Measurements from ENCODE around the gene TMEM53. TPM values are rescaled to one million over a fixed set of nuclear protein-coding genes. Genes with fewer than 3 reads are reported as not detected.

The TMEM53 gene
- total and polyA plus RNA-seq, 2 of the 8 experiments (the other 6 are each of a cell fraction or from before 2014, with no cell fraction given) = 6.7 to 27.9 TPM

DNA sequence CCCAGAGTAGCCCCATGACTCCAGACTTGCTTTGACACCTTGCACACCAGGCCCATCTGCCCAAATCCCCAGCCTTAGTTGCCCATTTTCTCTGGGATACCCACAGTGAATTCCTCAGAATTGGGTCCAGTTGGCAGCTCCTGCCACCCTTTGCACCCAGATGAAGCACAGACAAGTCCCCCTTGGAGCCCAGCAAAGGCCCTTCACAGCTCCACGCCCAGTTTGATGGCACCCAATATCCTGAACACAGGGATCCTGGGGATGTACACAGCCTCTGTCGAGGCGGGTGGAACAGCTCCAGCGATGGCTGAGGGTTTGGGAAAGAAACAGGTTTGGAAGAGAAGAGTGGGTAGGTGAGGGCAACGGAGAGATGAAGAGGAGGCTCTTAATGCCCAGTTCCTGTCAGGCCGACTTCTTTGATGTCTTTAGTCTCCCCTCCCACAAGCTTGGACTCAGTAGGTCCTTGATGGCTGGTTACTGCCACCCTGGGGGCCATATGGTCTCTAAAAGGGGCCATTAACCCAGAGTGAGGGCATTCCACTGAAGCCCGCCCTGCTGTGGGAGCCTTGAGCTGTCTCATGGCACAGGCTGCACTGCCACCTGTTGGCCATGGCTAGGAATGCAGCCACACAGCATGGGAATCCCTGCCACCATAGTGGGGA lies 21.7 kb downstream of the TMEM53 start:
- Histone ChIP-seq H3K79me2 (ENCODE audit: control insufficient read depth in 1 of 2, insufficient read depth in 2 of 2, low read length in 2 of 2) (no peaks in the 10 kb centered on the region), H3K18ac (ENCODE audit: extremely low read depth, low read length) (no peak overlapping the region), H2BK15ac (ENCODE audit: low read length) (no peak overlapping the region), H4K5ac (ENCODE audit: insufficient read length, low read depth, low read length) (no peak overlapping the region), H4K20me1 (replicated peaks in 1 of 2; ENCODE audit: control insufficient read depth in 1 of 2, insufficient read depth in 2 of 2, low read length in 2 of 2) (peaks cover 2 to 4% of the 10 kb centered on the region in 2 experiments), H3K23me2 (ENCODE audit: low read depth, low read length) (no peaks in the 10 kb centered on the region), H2AFZ (ENCODE audit: low read length) (no peak overlapping the region), H2BK120ac (replicated peaks; ENCODE audit: low read depth, low read length) (no peak overlapping the region), H3K27me3 (replicated peaks in 1 of 4; ENCODE audit: control insufficient read depth in 3 of 4, extremely low read depth in 1 of 4, insufficient read depth in 3 of 4, low read length in 3 of 4) (no peaks in the 10 kb centered on the region), H3K4me3 (ENCODE audit: extremely low read depth in 1 of 4, insufficient read depth in 2 of 4, low read depth in 3 of 4, low read length in 4 of 4) (no peak overlapping the region), H2BK5ac (ENCODE audit: low read depth, low read length) (no peak overlapping the region), H3K9me3 (ENCODE audit: insufficient read depth in 2 of 2, low read depth in 1 of 2, low read length in 1 of 2) (no peaks in the 10 kb centered on the region), H3K14ac (ENCODE audit: insufficient read length) (no peak overlapping the region), H3K23ac (ENCODE audit: insufficient read length) (no peak overlapping the region), H3K4me1 (replicated peaks in 1 of 4; ENCODE audit: control insufficient read depth in 3 of 4, insufficient read depth in 4 of 4, low read length in 3 of 4) (peaks cover 0 to 17% (median 9%) of the 10 kb centered on the region in 4 experiments; a peak in 5 of 7 replicates), H3K4me2 (ENCODE audit: insufficient read depth in 1 of 2, low read depth in 2 of 2, low read length in 2 of 2) (no peak overlapping the region), H3K56ac (replicated peaks; ENCODE audit: insufficient read length, low read depth, low read length) (no peak overlapping the region), H3K4ac (replicated peaks; ENCODE audit: insufficient read length, low read depth, low read length) (no peak overlapping the region), H3K79me1 (ENCODE audit: low read depth, low read length) (no peaks in the 10 kb centered on the region), H2AK5ac (ENCODE audit: low read depth, low read length) (no peak overlapping the region), H4K8ac (ENCODE audit: extremely low read depth, insufficient read depth, low read length) (no peak overlapping the region), H4K91ac (replicated peaks; ENCODE audit: insufficient read length, low read length) (no peak overlapping the region), H3K9ac (replicated peaks in 1 of 4; ENCODE audit: extremely low read depth in 1 of 4, low read depth in 3 of 4, low read length in 3 of 4) (no peak overlapping the region), H2BK20ac (ENCODE audit: low read length) (no peak overlapping the region), H2BK12ac (ENCODE audit: low read depth, low read length) (no peak overlapping the region), H3K27ac (ENCODE audit: low read depth, low read length) (0 out of 2 replicates have a peak overlapping the region, but pooled peaks have one; percentile 20), H3K36me3 (ENCODE audit: control insufficient read depth in 2 of 4, insufficient read depth in 4 of 4, low read length in 3 of 4) (peaks cover 5 to 31% (median 17%) of the 10 kb centered on the region in 4 experiments; a peak in 7 of 8 replicates)
- FAIRE-seq (peak; percentile 96), DNase-seq (ENCODE audit: low read depth in 1 of 2, low spot score in 2 of 2) (peak; percentile 69 to 94)
- whole genome bisulfite sequencing, 2 experiments (ENCODE audit: extremely low coverage in 1 of 2, insufficient coverage in 1 of 2, insufficient read length in 1 of 2, insufficient replicate concordance in 2 of 2, low coverage in 1 of 2, low lambda C conversion rate in 2 of 2, missing lambda C conversion rate in 1 of 2) = 75% methylated on average over 7 of the region's 7 CpGs; no CpG with 5 or more reads in 1 of the 2 experiments
- POLR2A ChIA-PET (ENCODE audit: partially characterized antibody) = interaction anchor here (0.6 to 23.6 kb wide), 12 partner anchors 11 to 627 kb away, joined by 3 to 633 read pairs (median 4); partner anchors contain the start of gene RPS8
- CTCF ChIA-PET (ENCODE audit: partially characterized antibody) = interaction anchor here (0.5 to 8.6 kb wide), 86 partner anchors 10 to 646 kb away, joined by 3 to 197 read pairs (median 4); partner anchors contain the start of genes ARMH1 and TMEM53
- TF ChIP-seq YY1 (IDR thresholded peaks at IDR 0.05; ENCODE audit: low read depth, low read length) (peak; percentile 80), HDAC2 (IDR thresholded peaks at IDR 0.05; ENCODE audit: borderline replicate concordance in 1 of 2, low read depth in 2 of 2, low read length in 2 of 2) (no peak), SAP30 (IDR thresholded peaks at IDR 0.05; ENCODE audit: insufficient read depth, insufficient replicate concordance, low read length) (no peak), FOSL1 (IDR thresholded peaks at IDR 0.05; ENCODE audit: insufficient read depth, low read depth, low read length) (no peak), RAD21 (IDR thresholded peaks at IDR 0.05 in 1 of 2, conservative IDR thresholded peaks at IDR 0.05 in 1 of 2; ENCODE audit: low read depth in 2 of 2, low read length in 2 of 2) (peak; percentile 93 to 95), NRF1 (IDR thresholded peaks at IDR 0.05; ENCODE audit: low read depth, low read length) (no peak), CREB1 (IDR thresholded peaks at IDR 0.05) (peak; percentile 43; the same call in 1 of the 2 replicates), CHD2 (IDR thresholded peaks at IDR 0.05; ENCODE audit: low read length) (no peak), SRF (IDR thresholded peaks at IDR 0.05; ENCODE audit: low read depth, low read length) (no peak), TAF7 (optimal IDR thresholded peaks at IDR 0.05; ENCODE audit: borderline replicate concordance, low read depth, low read length) (no peak), POLR2AphosphoS5 (IDR thresholded peaks at IDR 0.05; ENCODE audit: low read depth, low read length) (peak; percentile 37; the same call in 1 of the 2 replicates)
- TF ChIP-seq, protein P1, sequence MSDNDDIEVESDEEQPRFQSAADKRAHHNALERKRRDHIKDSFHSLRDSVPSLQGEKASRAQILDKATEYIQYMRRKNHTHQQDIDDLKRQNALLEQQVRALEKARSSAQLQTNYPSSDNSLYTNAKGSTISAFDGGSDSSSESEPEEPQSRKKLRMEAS (IDR thresholded peaks at IDR 0.05) = peak; percentile 78

All from H1 (cell line).